OCI-M2 (cell line): ENCODE measurements around the gene SLC6A19.
"Not testable (repeated sequence)": the region's sequence is repeated elsewhere in the genome, so short reads cannot be mapped to it uniquely, and the experiment has no call there.

Source experiments
- DNase-seq: peaks from one replicate; lab custom pipeline; 2025; ENCODE audit not compliant: unreplicated experiment; lab: John Stamatoyannopoulos, UW

Gene SLC6A19

GRCh38 chr5:1220351-1220750, 19.0 kb downstream of the SLC6A19 start:
- no peak for DNase-seq

- no peak for DNase-seq
Observed at GRCh38 chr5:1220831-1221230, 19.4 kb downstream of the SLC6A19 start.

GRCh38 chr5:1221721-1222120, 20.3 kb downstream of the SLC6A19 start:
- no peak for DNase-seq

GRCh38 chr5:1222147-1222546, 20.8 kb downstream of the SLC6A19 start:
- no peak for DNase-seq

- no peak for DNase-seq
Observed at GRCh38 chr5:1222621-1223277, 21.4 kb downstream of the SLC6A19 start.

GRCh38 chr5:1223278-1223670, 21.9 kb downstream of the SLC6A19 start:
- no peak for DNase-seq

- no peak for DNase-seq
Observed at GRCh38 chr5:1224631-1225030, 23.2 kb downstream of the SLC6A19 start.

- DNase-seq, result no peak
Observed at GRCh38 chr5:1225081-1225480, 23.7 kb downstream of the SLC6A19 start, which contains the start of gene SLC6A18. TSS of gene SLC6A18 (plus strand) at chr5:1225381. CDS start at chr5:1225478, 97 bp downstream.

GRCh38 chr5:1226231-1226630, 24.8 kb downstream of the SLC6A19 start:
- no peak for DNase-seq

- DNase-seq, result no peak
Observed at GRCh38 chr5:1226839-1227581, 25.6 kb downstream of the SLC6A19 start.

GRCh38 chr5:1227667-1228066, 26.3 kb downstream of the SLC6A19 start:
- DNase-seq, result no peak

GRCh38 chr5:1228120-1228519, 26.7 kb downstream of the SLC6A19 start:
- no peak for DNase-seq

- DNase-seq, result not testable (repeated sequence)
Observed at GRCh38 chr5:1229023-1229422, 27.6 kb downstream of the SLC6A19 start.

GRCh38 chr5:1229822-1230221, 28.4 kb downstream of the SLC6A19 start:
- no peak for DNase-seq

GRCh38 chr5:1230551-1230950, 29.2 kb downstream of the SLC6A19 start:
- DNase-seq, result no peak

GRCh38 chr5:1231354-1231905, 30.0 kb downstream of the SLC6A19 start:
- no peak for DNase-seq

GRCh38 chr5:1232780-1233179, 31.4 kb downstream of the SLC6A19 start:
- no peak for DNase-seq

- DNase-seq, result no peak
Observed at GRCh38 chr5:1235379-1235778, 34.0 kb downstream of the SLC6A19 start.

GRCh38 chr5:1235838-1236237, 34.4 kb downstream of the SLC6A19 start:
- no peak for DNase-seq

- DNase-seq, result no peak
Observed at GRCh38 chr5:1239505-1240251, 38.3 kb downstream of the SLC6A19 start.

- DNase-seq, result no peak
Observed at GRCh38 chr5:1240496-1241260, 39.3 kb downstream of the SLC6A19 start.
